ENCODE data around the gene MAP3K9. TPM values are rescaled to one million over a fixed set of nuclear protein-coding genes. Genes with fewer than 3 reads are reported as not detected.

MAP3K9 gene
- total and polyA plus RNA-seq, 2 of the 8 experiments (the other 6 are each of a cell fraction or from before 2014, with no cell fraction given) = 9.8 to 24.7 TPM

GRCh38 chr14:70779667-70780066, 29.6 kb downstream of the MAP3K9 start:
- Histone ChIP-seq H3K4ac (replicated peaks; ENCODE audit: insufficient read length, low read depth, low read length) (no peak overlapping the region), H3K23ac (ENCODE audit: insufficient read length) (no peak overlapping the region), H3K27ac (ENCODE audit: low read depth, low read length) (no peak overlapping the region), H3K18ac (ENCODE audit: extremely low read depth, low read length) (no peak overlapping the region), H3K79me1 (ENCODE audit: low read depth, low read length) (peaks cover 17% of the 10 kb centered on the region), H2BK20ac (ENCODE audit: low read length) (no peak overlapping the region), H4K5ac (ENCODE audit: insufficient read length, low read depth, low read length) (no peak overlapping the region), H3K27me3 (replicated peaks in 1 of 4; ENCODE audit: control insufficient read depth in 3 of 4, extremely low read depth in 1 of 4, insufficient read depth in 3 of 4, low read length in 3 of 4) (no peaks in the 10 kb centered on the region), H2BK5ac (ENCODE audit: low read depth, low read length) (no peak overlapping the region), H3K9ac (replicated peaks in 1 of 4; ENCODE audit: extremely low read depth in 1 of 4, low read depth in 3 of 4, low read length in 3 of 4) (no peak overlapping the region), H3K36me3 (ENCODE audit: control insufficient read depth in 2 of 4, insufficient read depth in 4 of 4, low read length in 3 of 4) (no peaks in the 10 kb centered on the region), H3K4me2 (ENCODE audit: insufficient read depth in 1 of 2, low read depth in 2 of 2, low read length in 2 of 2) (no peak overlapping the region), H2BK15ac (ENCODE audit: low read length) (no peak overlapping the region), H4K8ac (ENCODE audit: extremely low read depth, insufficient read depth, low read length) (no peak overlapping the region), H3K56ac (replicated peaks; ENCODE audit: insufficient read length, low read depth, low read length) (no peak overlapping the region), H3K14ac (ENCODE audit: insufficient read length) (no peak overlapping the region), H3K79me2 (ENCODE audit: control insufficient read depth in 1 of 2, insufficient read depth in 2 of 2, low read length in 2 of 2) (peaks cover 8 to 57% of the 10 kb centered on the region in 2 experiments; a peak in 3 of 4 replicates), H2BK12ac (ENCODE audit: low read depth, low read length) (no peak overlapping the region), H4K20me1 (replicated peaks in 1 of 2; ENCODE audit: control insufficient read depth in 1 of 2, insufficient read depth in 2 of 2, low read length in 2 of 2) (peaks cover 3% of the 10 kb centered on the region in 2 experiments), H2BK120ac (replicated peaks; ENCODE audit: low read depth, low read length) (no peak overlapping the region), H2AFZ (ENCODE audit: low read length) (no peak overlapping the region), H3K4me3 (ENCODE audit: extremely low read depth in 1 of 4, insufficient read depth in 2 of 4, low read depth in 3 of 4, low read length in 4 of 4) (no peak overlapping the region), H3K9me3 (ENCODE audit: insufficient read depth in 2 of 2, low read depth in 1 of 2, low read length in 1 of 2) (no peaks in the 10 kb centered on the region), H3K23me2 (ENCODE audit: low read depth, low read length) (no peaks in the 10 kb centered on the region), H2AK5ac (ENCODE audit: low read depth, low read length) (no peak overlapping the region), H4K91ac (replicated peaks; ENCODE audit: insufficient read length, low read length) (no peak overlapping the region), H3K4me1 (replicated peaks in 1 of 4; ENCODE audit: control insufficient read depth in 3 of 4, insufficient read depth in 4 of 4, low read length in 3 of 4) (no peaks in the 10 kb centered on the region)
- ChIA-PET POLR2A (ENCODE audit: partially characterized antibody) (no interaction called here), CTCF (ENCODE audit: partially characterized antibody) (interaction anchor here (1.2 to 1.8 kb wide), 2 partner anchors 10 to 38 kb away, joined by 5 read pairs; no protein-coding TSS in a partner anchor)
- FAIRE-seq (no peak), DNase-seq (ENCODE audit: low read depth in 1 of 2, low spot score in 2 of 2) (no peak)
- no peak for TF ChIP-seq SIRT6 (IDR thresholded peaks at IDR 0.05; ENCODE audit: low read length)
- TF ChIP-seq MAX (IDR thresholded peaks at IDR 0.05) = no peak
- 86% methylated on average over 4 of the region's 4 CpGs; no CpG with 5 or more reads in 1 of the 2 experiments for WGBS, 2 experiments (ENCODE audit: extremely low coverage in 1 of 2, insufficient coverage in 1 of 2, insufficient read length in 1 of 2, insufficient replicate concordance in 2 of 2, low coverage in 1 of 2, low lambda C conversion rate in 2 of 2, missing lambda C conversion rate in 1 of 2)

Measured in H1 (cell line).